H1 (cell line): Measurements from ENCODE around the gene RNF130. TPM values are rescaled to one million over a fixed set of nuclear protein-coding genes. Genes with fewer than 3 reads are reported as not detected.

Source experiments
- CTCF ChIA-PET: fragments of 300-600 bp; sonication (Branson Sonifier 250); formaldehyde crosslinking; loops from one replicate; lab custom pipeline; 2021; ENCODE audit not compliant: partially characterized antibody; lab: Charles Lee
- POLR2A ChIA-PET: fragments of 300-600 bp; sonication (Branson Sonifier 250); formaldehyde crosslinking; loops from one replicate; lab custom pipeline; 2021; ENCODE audit warnings: inconsistent platforms; ENCODE audit not compliant: partially characterized antibody; lab: Charles Lee
- DNase-seq, 2 experiments: peaks; one replicate each; pipeline versions ENCODE4 v3.0.0 to v3.0.0-alpha.2; 2010 to 2022; ENCODE audit warnings: low spot score in 2 of 2, low read depth in 1 of 2, mixed read lengths in 1 of 2
- FAIRE-seq: peaks from 2 replicates; lab custom pipeline; 2011; peaks lifted over from hg19 to GRCh38; lab: Jason Lieb, UNC
- H2AFZ ChIP-seq: 2 replicates; pipeline ENCODE4 v1.8.1; 2012; ENCODE audit warnings: low read length, inconsistent platforms
- H2AK5ac ChIP-seq: 2 replicates; pipeline ENCODE4 v1.6.1; 2013; ENCODE audit warnings: low read depth, low read length
- H2BK120ac ChIP-seq: replicated peaks from 2 replicates; pipeline ENCODE3; 2013; ENCODE audit warnings: low read depth, low read length, inconsistent platforms
- H2BK12ac ChIP-seq: 2 replicates; pipeline ENCODE4 v1.6.1; 2013; ENCODE audit warnings: low read depth, low read length
- H2BK15ac ChIP-seq: 2 replicates; pipeline ENCODE4 v1.6.1; 2013; ENCODE audit warnings: low read length
- H2BK20ac ChIP-seq: 2 replicates; pipeline ENCODE4 v1.6.1; 2013; ENCODE audit warnings: low read length
- H2BK5ac ChIP-seq: 2 replicates; pipeline ENCODE4 v1.6.1; 2013; ENCODE audit warnings: low read depth, low read length
- H3K14ac ChIP-seq: 2 replicates; pipeline ENCODE4 v1.6.1; 2013; ENCODE audit warnings: inconsistent platforms; ENCODE audit not compliant: insufficient read length
- H3K18ac ChIP-seq: 2 replicates; pipeline ENCODE4 v1.6.1; 2013; ENCODE audit warnings: low read length; ENCODE audit errors: extremely low read depth
- H3K23ac ChIP-seq: 2 replicates; pipeline ENCODE4 v1.6.1; 2013; ENCODE audit warnings: inconsistent platforms; ENCODE audit not compliant: insufficient read length
- H3K23me2 ChIP-seq: 2 replicates; pipeline ENCODE4 v1.6.1; 2013; ENCODE audit warnings: low read depth, low read length
- H3K27ac ChIP-seq: 2 replicates; pipeline ENCODE4 v1.6.1; 2011; ENCODE audit warnings: low read depth, low read length, inconsistent platforms
- H3K27me3 ChIP-seq, 4 experiments: replicated peaks in 1 of 4; 1 replicate in 1 of 4; 2 replicates in 3 of 4; pipeline versions ENCODE4 v1.6.1 to v1.8.1; 2011 to 2013; ENCODE audit warnings: low read length in 3 of 4, mild to moderate bottlenecking in 3 of 4, inconsistent platforms in 2 of 4, mixed read lengths in 2 of 4, moderate library complexity in 1 of 4; ENCODE audit not compliant: control insufficient read depth in 3 of 4, insufficient read depth in 3 of 4; ENCODE audit errors: extremely low read depth in 1 of 4
- H3K36me3 ChIP-seq, 4 experiments: 2 replicates each; pipeline versions ENCODE4 v1.6.1 to v1.8.1; 2011 to 2013; ENCODE audit warnings: mild to moderate bottlenecking in 4 of 4, low read length in 3 of 4, moderate library complexity in 2 of 4, control low read depth in 1 of 4, inconsistent platforms in 1 of 4; ENCODE audit not compliant: insufficient read depth in 4 of 4, control insufficient read depth in 2 of 4
- H3K4ac ChIP-seq: replicated peaks from 2 replicates; pipeline ENCODE3; 2013; ENCODE audit warnings: low read length, low read depth, mixed read lengths, inconsistent platforms; ENCODE audit not compliant: insufficient read length
- H3K4me1 ChIP-seq, 4 experiments: replicated peaks in 1 of 4; 1 replicate in 1 of 4; 2 replicates in 3 of 4; pipeline versions ENCODE4 v1.6.1 to v1.8.1; 2011 to 2013; ENCODE audit warnings: low read length in 3 of 4, inconsistent platforms in 2 of 4, mixed read lengths in 1 of 4; ENCODE audit not compliant: insufficient read depth in 4 of 4, control insufficient read depth in 3 of 4
- H3K4me2 ChIP-seq, 2 experiments: 2 replicates each; pipeline versions ENCODE4 v1.6.1 to v1.8.1; 2011 to 2013; ENCODE audit warnings: low read depth in 2 of 2, low read length in 2 of 2, control low read depth in 1 of 2, inconsistent platforms in 1 of 2, mild to moderate bottlenecking in 1 of 2; ENCODE audit not compliant: insufficient read depth in 1 of 2
- H3K4me3 ChIP-seq, 4 experiments: fragments of 200-600, 300-600 bp in 1 of 4; sonication (generic), shearing (Covaris generic), sonication (Bioruptor Twin) in 1 of 4; 2 replicates each; pipeline versions ENCODE4 v1.5.1 to v1.8.1; 2011 to 2016; ENCODE audit warnings: low read length in 4 of 4, low read depth in 3 of 4, control low read depth in 2 of 4, inconsistent platforms in 2 of 4, mild to moderate bottlenecking in 2 of 4, mixed read lengths in 1 of 4, moderate library complexity in 1 of 4; ENCODE audit not compliant: insufficient read depth in 2 of 4; ENCODE audit errors: extremely low read depth in 1 of 4
- H3K56ac ChIP-seq: replicated peaks from 2 replicates; pipeline ENCODE3; 2013; ENCODE audit warnings: low read depth, mild to moderate bottlenecking, mixed read lengths, low read length, inconsistent platforms; ENCODE audit not compliant: insufficient read length
- H3K79me1 ChIP-seq: 2 replicates; pipeline ENCODE4 v1.6.1; 2013; ENCODE audit warnings: low read depth, low read length, control low read depth
- H3K79me2 ChIP-seq, 2 experiments: 2 replicates each; pipeline versions ENCODE4 v1.6.1 to v1.8.1; 2012 to 2013; ENCODE audit warnings: low read length in 2 of 2, mild to moderate bottlenecking in 2 of 2, inconsistent platforms in 1 of 2; ENCODE audit not compliant: insufficient read depth in 2 of 2, control insufficient read depth in 1 of 2
- H3K9ac ChIP-seq, 4 experiments: replicated peaks in 1 of 4; 1 replicate in 1 of 4; 2 replicates in 3 of 4; pipeline versions ENCODE4 v1.6.1 to v1.8.1; 2011 to 2013; ENCODE audit warnings: low read depth in 3 of 4, low read length in 3 of 4, control low read depth in 2 of 4, mild to moderate bottlenecking in 2 of 4, moderate library complexity in 2 of 4, inconsistent platforms in 1 of 4; ENCODE audit errors: extremely low read depth in 1 of 4
- H3K9me3 ChIP-seq, 2 experiments: 2 replicates each; pipeline versions ENCODE4 v1.6.1 to v1.8.1; 2012 to 2013; ENCODE audit warnings: mild to moderate bottlenecking in 2 of 2, moderate library complexity in 2 of 2, control low read depth in 1 of 2, inconsistent platforms in 1 of 2, low read depth in 1 of 2, low read length in 1 of 2, mixed read lengths in 1 of 2; ENCODE audit not compliant: insufficient read depth in 2 of 2
- H4K20me1 ChIP-seq, 2 experiments: replicated peaks in 1 of 2; 2 replicates each; pipeline versions ENCODE3 to v1.8.1; 2011 to 2013; ENCODE audit warnings: inconsistent platforms in 2 of 2, low read length in 2 of 2, mild to moderate bottlenecking in 1 of 2; ENCODE audit not compliant: insufficient read depth in 2 of 2, control insufficient read depth in 1 of 2
- H4K5ac ChIP-seq: 2 replicates; pipeline ENCODE4 v1.6.1; 2013; ENCODE audit warnings: low read length, low read depth, mixed read lengths, inconsistent platforms; ENCODE audit not compliant: insufficient read length
- H4K8ac ChIP-seq: 2 replicates; pipeline ENCODE4 v1.8.0; 2013; ENCODE audit warnings: mild to moderate bottlenecking, moderate library complexity, low read length, inconsistent platforms; ENCODE audit not compliant: insufficient read depth; ENCODE audit errors: extremely low read depth
- H4K91ac ChIP-seq: replicated peaks from 2 replicates; pipeline ENCODE3; 2013; ENCODE audit warnings: low read length, mixed read lengths, inconsistent platforms; ENCODE audit not compliant: insufficient read length
- BACH1 ChIP-seq: IDR thresholded peaks from 2 replicates; pipeline ENCODE4 v1.6.1; 2012; ENCODE audit warnings: low read length, improper control_type of control experiment
- CHD2 ChIP-seq: IDR thresholded peaks from 2 replicates; pipeline ENCODE4 v1.6.1; 2012; ENCODE audit warnings: low read length, improper control_type of control experiment
- EZH2 ChIP-seq: fragments of 200-600 bp; sonication (generic); IDR thresholded peaks from 2 replicates; pipeline ENCODE4 v1.7.1; 2012; ENCODE audit warnings: low read depth, mild to moderate bottlenecking, moderate library complexity, low read length, inconsistent platforms; ENCODE audit not compliant: severe bottlenecking
- JUN ChIP-seq: IDR thresholded peaks from 2 replicates; pipeline ENCODE4 v1.6.1; 2011; ENCODE audit warnings: low read depth, mild to moderate bottlenecking, improper control_type of control experiment, low read length
- MAX ChIP-seq: IDR thresholded peaks from 2 replicates; pipeline ENCODE4 v1.6.1; 2012; ENCODE audit warnings: inconsistent platforms
- NRF1 ChIP-seq: IDR thresholded peaks from 2 replicates; pipeline ENCODE4 v1.6.1; 2011; ENCODE audit warnings: mild to moderate bottlenecking, low read depth, low read length, improper control_type of control experiment
- RNF2 ChIP-seq: fragments of 200-900, 300-1000 bp; sonication (generic); IDR thresholded peaks from 2 replicates; pipeline ENCODE4 v1.7.1; 2016; ENCODE audit warnings: borderline replicate concordance, low read depth, mild to moderate bottlenecking, antibody characterized with exemption, low read length; ENCODE audit not compliant: poor library complexity, severe bottlenecking; ENCODE audit errors: missing control alignments
- SRF ChIP-seq: IDR thresholded peaks from 2 replicates; pipeline ENCODE4 v1.6.1; 2011; ENCODE audit warnings: mild to moderate bottlenecking, low read depth, low read length, moderate library complexity
- TCF12 ChIP-seq: IDR thresholded peaks from 2 replicates; pipeline ENCODE4 v1.6.1; 2011; ENCODE audit warnings: low read depth, mild to moderate bottlenecking, low read length
- YY1 ChIP-seq: IDR thresholded peaks from 2 replicates; pipeline ENCODE4 v1.6.1; 2011; ENCODE audit warnings: low read depth, mild to moderate bottlenecking, low read length
- WGBS, 2 experiments: shearing (Covaris generic) in 1 of 2; methylation state at CpG; one replicate each; pipeline versions ENCODE4 v1.1.6 to v1.1.7; 2013 to 2015; ENCODE audit warnings: low lambda C conversion rate in 2 of 2, mixed read lengths in 2 of 2, inconsistent platforms in 1 of 2, low coverage in 1 of 2, missing lambda C conversion rate in 1 of 2; ENCODE audit not compliant: insufficient replicate concordance in 2 of 2, insufficient coverage in 1 of 2, insufficient read length in 1 of 2; ENCODE audit errors: extremely low coverage in 1 of 2, missing lambda C conversion rate in 1 of 2; 5-methylcytosine and 5-hydroxymethylcytosine counted together
- polyA plus RNA-seq, 7 experiments: library from polyadenylated mRNA; depleted of rRNA in 3 of 7; stranded (reverse) in 5 of 7; unstranded in 2 of 7; fragments of >200 nt in 5 of 7; fragments of 200-250 nt in 2 of 7; gene quantifications; 1 replicate in 5 of 7; 2 replicates in 1 of 7; 4 replicates in 1 of 7; pipeline versions ENCODE4 v1.2.1 to v1.2.3, GENCODE V29; 2011 to 2013; ENCODE audit warnings: missing spikeins in 2 of 7, mixed read lengths in 2 of 7
- total RNA-seq: library from RNA; stranded (reverse); fragmentation: NEBNext Ultra II Directional; extraction: Animal tissue kit (Norgen Biotek cat#: 25700); gene quantifications from 2 replicates; pipeline ENCODE4 v1.2.1, GENCODE V29; 2021

The RNF130 gene
- total and polyA plus RNA-seq, 2 of the 8 experiments (the other 6 are each of a cell fraction or from before 2014, with no cell fraction given): 65.1 to 70.0 TPM

GRCh38 chr5:179927824-179928223 is 143.7 kb downstream of the RNF130 start:
- CTCF ChIA-PET: interaction anchor here (0.9 kb wide), 1 partner anchor 12 kb away, joined by 4 read pairs; no protein-coding TSS in a partner anchor

More at GRCh38 chr5:179927824-179928223, 143.7 kb downstream of the RNF130 start:
- no peak overlapping the region for H3K56ac ChIP-seq
- no peak overlapping the region for H4K8ac ChIP-seq
- POLR2A ChIA-PET: interaction anchor here (0.7 kb wide), 1 partner anchor 1310 kb away, joined by 3 read pairs; no protein-coding TSS in a partner anchor
- no peak overlapping the region for H2AK5ac ChIP-seq
- H2AFZ ChIP-seq: no peak overlapping the region
- H3K4me3 ChIP-seq: no peak overlapping the region
- H3K36me3 ChIP-seq: no peaks in the 10 kb centered on the region
- H2BK5ac ChIP-seq: no peak overlapping the region
- no peak overlapping the region for H2BK12ac ChIP-seq
- no peaks in the 10 kb centered on the region for H4K20me1 ChIP-seq
- no peak overlapping the region for H3K18ac ChIP-seq
- H4K91ac ChIP-seq: no peak overlapping the region
- H3K14ac ChIP-seq: no peak overlapping the region
- TF ChIP-seq MAX: no peak
- TF ChIP-seq TCF12: no peak
- TF ChIP-seq EZH2: no peak
- no peak for TF ChIP-seq NRF1
- no peak for TF ChIP-seq JUN
- no peak for TF ChIP-seq BACH1
- no peak for TF ChIP-seq SRF
- no peak for TF ChIP-seq CHD2
- no peak for TF ChIP-seq RNF2
- TF ChIP-seq YY1: no peak
- H3K79me2 ChIP-seq: no peaks in the 10 kb centered on the region
- H3K27ac ChIP-seq: no peak overlapping the region
- peak in 1 of 2 experiments; percentile 17 for DNase-seq
- no peaks in the 10 kb centered on the region for H3K4me1 ChIP-seq
- H3K23ac ChIP-seq: no peak overlapping the region
- H3K27me3 ChIP-seq: no peaks in the 10 kb centered on the region
- no peak overlapping the region for H3K9ac ChIP-seq
- no peak overlapping the region for H2BK20ac ChIP-seq
- no peak overlapping the region for H2BK120ac ChIP-seq
- no peak overlapping the region for H3K4ac ChIP-seq
- no peaks in the 10 kb centered on the region for H3K79me1 ChIP-seq
- no peak overlapping the region for H3K4me2 ChIP-seq
- H3K9me3 ChIP-seq: no peaks in the 10 kb centered on the region
- no peak overlapping the region for H2BK15ac ChIP-seq
- no peak for FAIRE-seq
- no peak overlapping the region for H4K5ac ChIP-seq
- no peaks in the 10 kb centered on the region for H3K23me2 ChIP-seq
- 93% methylated on average over 7 of the region's 7 CpGs; no CpG with 5 or more reads in 1 of the 2 experiments for WGBS, 2 experiments
